A673 (cell line): Measurements from ENCODE around the gene DUSP8. TPM values are rescaled to one million over a fixed set of nuclear protein-coding genes. Genes with fewer than 3 reads are reported as not detected.
"Not testable (repeated sequence)": the region's sequence is repeated elsewhere in the genome, so short reads cannot be mapped to it uniquely, and the experiment has no call there.

Experiments used
- BruUV-seq: library from RNA; stranded (reverse); fragments of 400-500 nt; replicated peaks from 2 replicates; lab custom pipeline; 2021; lab: Mats Ljungman, UMichigan
- CTCF ChIA-PET: fragments of 300-600 bp; sonication (Branson Sonifier 250); formaldehyde crosslinking; loops from one replicate; lab custom pipeline; 2022; ENCODE audit warnings: antibody characterized with exemption; lab: Charles Lee
- POLR2A ChIA-PET: fragments of 300-600 bp; sonication (Branson Sonifier 250); formaldehyde crosslinking; loops from one replicate; lab custom pipeline; 2022; ENCODE audit warnings: antibody characterized with exemption; ENCODE audit not compliant: low non-redundant PET; lab: Charles Lee
- DNase-seq: peaks from one replicate; pipeline ENCODE4 v3.0.0-alpha.2; 2015; ENCODE audit warnings: low spot score
- H3K27ac ChIP-seq: fragments of 200-600 bp; sonication (generic); 2 replicates; pipeline ENCODE4 v1.5.1; 2016; ENCODE audit warnings: mixed run types, low read depth, mild to moderate bottlenecking, mixed read lengths, antibody characterized with exemption, low read length; ENCODE audit not compliant: poor library complexity, severe bottlenecking
- H3K27me3 ChIP-seq: fragments of 200-600 bp; sonication (generic); replicated peaks from 2 replicates; pipeline ENCODE4 v1.6.1; 2017; ENCODE audit warnings: mixed run types, low read depth, mild to moderate bottlenecking, mixed read lengths, antibody characterized with exemption, low read length; ENCODE audit not compliant: insufficient read depth, poor library complexity
- H3K36me3 ChIP-seq: fragments of 200-600 bp; sonication (generic); 2 replicates; pipeline ENCODE4 v1.6.1; 2016; ENCODE audit warnings: mixed run types, mild to moderate bottlenecking, mixed read lengths, antibody characterized with exemption, low read length; ENCODE audit not compliant: insufficient read depth, poor library complexity, severe bottlenecking
- H3K4me1 ChIP-seq: fragments of 200-600 bp; sonication (generic); 2 replicates; pipeline ENCODE4 v1.6.1; 2017; ENCODE audit warnings: mixed run types, mild to moderate bottlenecking, mixed read lengths, antibody characterized with exemption, low read length; ENCODE audit not compliant: insufficient read depth, poor library complexity, severe bottlenecking
- H3K4me3 ChIP-seq: fragments of 200-600 bp; sonication (generic); 2 replicates; pipeline ENCODE4 v1.5.1; 2016; ENCODE audit warnings: low read depth, mixed run types, mild to moderate bottlenecking, mixed read lengths, low read length; ENCODE audit not compliant: poor library complexity, severe bottlenecking
- H3K9me3 ChIP-seq: fragments of 200-600 bp; sonication (generic); 2 replicates; pipeline ENCODE4 v1.6.1; 2016; ENCODE audit warnings: mixed run types, low read depth, mild to moderate bottlenecking, mixed read lengths, antibody characterized with exemption, low read length; ENCODE audit not compliant: poor library complexity, severe bottlenecking
- EZH2 ChIP-seq: fragments of 200-600 bp; sonication (generic); IDR thresholded peaks from 2 replicates; pipeline ENCODE4 v1.6.1; 2017; ENCODE audit warnings: borderline replicate concordance, low read depth, mild to moderate bottlenecking, mixed read lengths, antibody characterized with exemption, low read length; ENCODE audit not compliant: poor library complexity, severe bottlenecking
- intact Hi-C: fragments of 100-400 bp; cut with micrococcal nuclease; formaldehyde crosslinking; loops from one replicate; pipeline ENCODE4 v1.10.0; 2022; ENCODE audit not compliant: unreplicated experiment
- total RNA-seq: library from RNA; stranded (reverse); gene quantifications from 2 replicates; pipeline ENCODE4 v1.2.3, GENCODE V29; 2021
- TF ChIP-seq, protein P1 (sequence below): fragments of 300-800, 200-600 bp; sonication (generic); conservative IDR thresholded peaks from 2 replicates; pipeline ENCODE4 v1.5.1; 2017; ENCODE audit warnings: low read depth, mild to moderate bottlenecking, antibody characterized with exemption, low read length, moderate library complexity, mixed read lengths

Gene DUSP8
- total RNA-seq, 1 experiment from 2014 or later, result 1.9 TPM

GRCh38 chr11:1513326-1514296 lies 58.5 kb downstream of the DUSP8 start:
- ChIA-PET CTCF (no interaction called here), POLR2A (no interaction called here)
- H3K9me3 ChIP-seq, result no peaks in the 10 kb centered on the region
- TF ChIP-seq, protein P1, sequence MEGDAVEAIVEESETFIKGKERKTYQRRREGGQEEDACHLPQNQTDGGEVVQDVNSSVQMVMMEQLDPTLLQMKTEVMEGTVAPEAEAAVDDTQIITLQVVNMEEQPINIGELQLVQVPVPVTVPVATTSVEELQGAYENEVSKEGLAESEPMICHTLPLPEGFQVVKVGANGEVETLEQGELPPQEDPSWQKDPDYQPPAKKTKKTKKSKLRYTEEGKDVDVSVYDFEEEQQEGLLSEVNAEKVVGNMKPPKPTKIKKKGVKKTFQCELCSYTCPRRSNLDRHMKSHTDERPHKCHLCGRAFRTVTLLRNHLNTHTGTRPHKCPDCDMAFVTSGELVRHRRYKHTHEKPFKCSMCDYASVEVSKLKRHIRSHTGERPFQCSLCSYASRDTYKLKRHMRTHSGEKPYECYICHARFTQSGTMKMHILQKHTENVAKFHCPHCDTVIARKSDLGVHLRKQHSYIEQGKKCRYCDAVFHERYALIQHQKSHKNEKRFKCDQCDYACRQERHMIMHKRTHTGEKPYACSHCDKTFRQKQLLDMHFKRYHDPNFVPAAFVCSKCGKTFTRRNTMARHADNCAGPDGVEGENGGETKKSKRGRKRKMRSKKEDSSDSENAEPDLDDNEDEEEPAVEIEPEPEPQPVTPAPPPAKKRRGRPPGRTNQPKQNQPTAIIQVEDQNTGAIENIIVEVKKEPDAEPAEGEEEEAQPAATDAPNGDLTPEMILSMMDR, result no peak
- TF ChIP-seq EZH2, result no peak
- H3K27ac ChIP-seq, result no peak overlapping the region
- no peak overlapping the region for H3K4me3 ChIP-seq
- H3K4me1 ChIP-seq, result peaks cover 7% of the 10 kb centered on the region
- no peaks in the 10 kb centered on the region for H3K27me3 ChIP-seq
- BruUV-seq, result no TSS peak
- no peaks in the 10 kb centered on the region for H3K36me3 ChIP-seq
- no peak for DNase-seq
- intact Hi-C loops, result no loop called here

DNA sequence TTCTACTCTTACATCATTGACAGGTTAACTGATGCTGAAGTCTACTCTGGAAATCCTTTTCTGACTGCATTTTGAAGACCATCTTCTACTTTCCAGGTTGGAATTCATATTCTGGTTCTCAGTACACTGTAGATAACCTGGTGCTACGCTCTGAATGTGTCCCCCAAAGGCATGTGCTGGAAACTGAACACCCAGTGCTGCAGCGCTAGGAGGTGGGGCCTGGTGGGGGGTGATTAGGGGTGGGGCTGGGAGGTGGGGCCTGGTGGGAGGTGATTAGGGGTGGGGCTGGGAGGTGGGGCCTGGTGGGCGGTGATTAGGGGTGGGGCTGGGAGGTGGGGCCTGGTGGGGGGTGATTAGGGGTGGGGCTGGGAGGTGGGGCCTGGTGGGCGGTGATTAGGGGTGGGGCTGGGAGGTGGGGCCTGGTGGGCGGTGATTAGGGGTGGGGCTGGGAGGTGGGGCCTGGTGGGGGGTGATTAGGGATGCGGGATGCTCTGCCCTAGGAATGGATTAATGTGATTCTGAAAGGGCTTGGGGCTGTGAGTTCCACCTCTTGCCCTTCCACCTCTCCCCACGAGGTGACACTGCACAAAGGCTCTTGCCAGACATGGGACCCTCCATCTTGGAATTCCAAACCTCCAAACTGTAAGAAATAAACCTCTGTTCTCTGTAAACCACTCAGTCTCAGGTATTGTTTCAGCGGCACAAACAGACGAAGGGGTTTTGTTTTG lies 59.4 kb downstream of the DUSP8 start:
- peak; percentile 43 for DNase-seq
- CTCF ChIA-PET, result not testable (repeated sequence)

GRCh38 chr11:1511937-1512496 lies 60.1 kb downstream of the DUSP8 start:
- no peak for DNase-seq
- H3K36me3 ChIP-seq, result no peaks in the 10 kb centered on the region
- no peaks in the 10 kb centered on the region for H3K27me3 ChIP-seq
- intact Hi-C loops, result no loop called here
- peaks cover 15% of the 10 kb centered on the region for H3K4me1 ChIP-seq
- no peak for TF ChIP-seq EZH2
- TF ChIP-seq, protein P1, result no peak
- BruUV-seq, result no TSS peak
- POLR2A ChIA-PET, result no interaction called here
- H3K9me3 ChIP-seq, result no peaks in the 10 kb centered on the region
- no peak overlapping the region for H3K27ac ChIP-seq
- no peak overlapping the region for H3K4me3 ChIP-seq
- CTCF ChIA-PET, result no interaction called here

More for the DNA sequence above, 59.4 kb downstream of the DUSP8 start:
- H3K36me3 ChIP-seq, intact Hi-C loops, H3K27me3 ChIP-seq, BruUV-seq, H3K27ac ChIP-seq, POLR2A ChIA-PET, H3K4me3 ChIP-seq, H3K9me3 ChIP-seq: not testable (repeated sequence)
- H3K4me1 ChIP-seq, result peaks cover 11% of the 10 kb centered on the region
